Ishikawa (cell line): ENCODE results near the gene TRIM9.

Source experiments
- CEBPB ChIP-seq: IDR thresholded peaks from 2 replicates; pipeline ENCODE4 v1.6.1; 2012
- CREB1 ChIP-seq: IDR thresholded peaks from 2 replicates; pipeline ENCODE4 v1.6.1; 2012; ENCODE audit warnings: low read depth
- EGR1 ChIP-seq: IDR thresholded peaks from 2 replicates; pipeline ENCODE4 v1.6.1; 2012
- EP300 ChIP-seq: IDR thresholded peaks from 2 replicates; pipeline ENCODE4 v1.6.1; 2012; ENCODE audit warnings: borderline replicate concordance
- FOXM1 ChIP-seq: IDR thresholded peaks from 2 replicates; pipeline ENCODE4 v1.6.1; 2012; ENCODE audit warnings: low read depth, borderline replicate concordance
- MAX ChIP-seq: IDR thresholded peaks from 2 replicates; pipeline ENCODE4 v1.6.1; 2012
- NFIC ChIP-seq: IDR thresholded peaks from 2 replicates; pipeline ENCODE4 v1.6.1; 2012
- RAD21 ChIP-seq: IDR thresholded peaks from 2 replicates; pipeline ENCODE4 v1.6.1; 2012; ENCODE audit warnings: low read depth
- TAF1 ChIP-seq: IDR thresholded peaks from 2 replicates; pipeline ENCODE4 v1.6.1; 2012; ENCODE audit warnings: low read depth, mild to moderate bottlenecking
- TCF12 ChIP-seq: IDR thresholded peaks from 2 replicates; pipeline ENCODE4 v1.6.1; 2012; ENCODE audit warnings: low read depth
- TEAD4 ChIP-seq: IDR thresholded peaks from 2 replicates; pipeline ENCODE4 v1.6.1; 2012
- USF1 ChIP-seq: IDR thresholded peaks from 2 replicates; pipeline ENCODE4 v1.6.1; 2012
- YY1 ChIP-seq: IDR thresholded peaks from 2 replicates; pipeline ENCODE4 v1.6.1; 2012; ENCODE audit warnings: low read depth
- ZBTB7A ChIP-seq: IDR thresholded peaks from 2 replicates; pipeline ENCODE4 v1.6.1; 2012; ENCODE audit warnings: low read depth
- TF ChIP-seq, protein P1 (sequence below): IDR thresholded peaks from 2 replicates; pipeline ENCODE4 v1.6.1; 2012; ENCODE audit warnings: low read depth, mild to moderate bottlenecking

Gene TRIM9

DNA sequence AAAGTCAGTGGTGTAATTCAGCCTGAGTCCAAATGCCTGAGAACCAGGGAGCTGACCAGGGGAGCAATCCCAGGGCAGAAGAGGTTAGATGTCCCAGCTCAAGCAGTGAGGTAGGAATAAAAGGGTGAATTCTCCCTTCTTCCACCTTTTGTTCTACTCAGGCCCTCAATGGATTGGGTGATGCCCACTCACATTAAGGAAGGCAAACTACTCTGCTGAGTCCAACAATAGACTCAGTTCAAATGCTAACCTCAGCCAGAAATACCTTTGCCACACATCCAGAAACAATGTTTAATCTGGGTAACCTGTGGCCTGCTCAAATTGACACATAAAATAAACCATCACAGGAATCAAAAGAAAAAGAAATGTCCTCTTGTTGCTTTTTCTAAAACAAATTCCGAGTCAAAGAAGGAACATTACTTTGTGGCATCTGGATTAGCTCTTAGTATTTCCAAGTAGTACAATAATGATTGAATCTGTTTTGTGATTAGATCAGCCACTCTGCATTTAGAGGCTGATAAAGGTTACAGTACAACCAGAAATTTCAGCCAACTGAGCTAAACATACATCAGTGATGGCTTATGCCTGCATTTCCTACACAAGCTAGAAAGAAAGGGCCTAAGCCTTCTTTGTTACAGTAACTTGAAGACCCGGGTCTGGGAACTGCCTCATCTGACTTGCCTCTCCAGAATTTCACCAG lies 43.6 kb upstream of the TRIM9 start:
- TF ChIP-seq RAD21 (no peak), EGR1 (no peak), YY1 (no peak), TAF1 (no peak), NFIC (no peak), FOXM1 (no peak), CREB1 (no peak), USF1 (no peak), TCF12 (no peak), CEBPB (no peak), EP300 (no peak), TEAD4 (no peak), ZBTB7A (no peak), MAX (no peak)
- TF ChIP-seq, protein P1, sequence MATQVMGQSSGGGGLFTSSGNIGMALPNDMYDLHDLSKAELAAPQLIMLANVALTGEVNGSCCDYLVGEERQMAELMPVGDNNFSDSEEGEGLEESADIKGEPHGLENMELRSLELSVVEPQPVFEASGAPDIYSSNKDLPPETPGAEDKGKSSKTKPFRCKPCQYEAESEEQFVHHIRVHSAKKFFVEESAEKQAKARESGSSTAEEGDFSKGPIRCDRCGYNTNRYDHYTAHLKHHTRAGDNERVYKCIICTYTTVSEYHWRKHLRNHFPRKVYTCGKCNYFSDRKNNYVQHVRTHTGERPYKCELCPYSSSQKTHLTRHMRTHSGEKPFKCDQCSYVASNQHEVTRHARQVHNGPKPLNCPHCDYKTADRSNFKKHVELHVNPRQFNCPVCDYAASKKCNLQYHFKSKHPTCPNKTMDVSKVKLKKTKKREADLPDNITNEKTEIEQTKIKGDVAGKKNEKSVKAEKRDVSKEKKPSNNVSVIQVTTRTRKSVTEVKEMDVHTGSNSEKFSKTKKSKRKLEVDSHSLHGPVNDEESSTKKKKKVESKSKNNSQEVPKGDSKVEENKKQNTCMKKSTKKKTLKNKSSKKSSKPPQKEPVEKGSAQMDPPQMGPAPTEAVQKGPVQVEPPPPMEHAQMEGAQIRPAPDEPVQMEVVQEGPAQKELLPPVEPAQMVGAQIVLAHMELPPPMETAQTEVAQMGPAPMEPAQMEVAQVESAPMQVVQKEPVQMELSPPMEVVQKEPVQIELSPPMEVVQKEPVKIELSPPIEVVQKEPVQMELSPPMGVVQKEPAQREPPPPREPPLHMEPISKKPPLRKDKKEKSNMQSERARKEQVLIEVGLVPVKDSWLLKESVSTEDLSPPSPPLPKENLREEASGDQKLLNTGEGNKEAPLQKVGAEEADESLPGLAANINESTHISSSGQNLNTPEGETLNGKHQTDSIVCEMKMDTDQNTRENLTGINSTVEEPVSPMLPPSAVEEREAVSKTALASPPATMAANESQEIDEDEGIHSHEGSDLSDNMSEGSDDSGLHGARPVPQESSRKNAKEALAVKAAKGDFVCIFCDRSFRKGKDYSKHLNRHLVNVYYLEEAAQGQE: no peak

- TF ChIP-seq CEBPB: no peak
- TF ChIP-seq RAD21: no peak
- TF ChIP-seq EGR1: no peak
- no peak for TF ChIP-seq TAF1
- TF ChIP-seq ZBTB7A: no peak
- TF ChIP-seq, protein P1: no peak
- TF ChIP-seq USF1: no peak
- no peak for TF ChIP-seq CREB1
- TF ChIP-seq FOXM1: no peak
- TF ChIP-seq TCF12: no peak
- no peak for TF ChIP-seq EP300
- TF ChIP-seq YY1: no peak
- TF ChIP-seq TEAD4: no peak
- no peak for TF ChIP-seq MAX
- TF ChIP-seq NFIC: no peak
These were observed 36.6 kb upstream of the TRIM9 start for GRCh38 chr14:51131516-51131915.

GRCh38 chr14:51129130-51129529 lies 34.2 kb upstream of the TRIM9 start:
- TF ChIP-seq RAD21 (no peak), EP300 (no peak), EGR1 (no peak), YY1 (no peak), TCF12 (no peak), CREB1 (no peak), TAF1 (no peak), MAX (no peak), ZBTB7A (no peak), CEBPB (no peak), FOXM1 (no peak)
- TF ChIP-seq, protein P1: no peak

DNA sequence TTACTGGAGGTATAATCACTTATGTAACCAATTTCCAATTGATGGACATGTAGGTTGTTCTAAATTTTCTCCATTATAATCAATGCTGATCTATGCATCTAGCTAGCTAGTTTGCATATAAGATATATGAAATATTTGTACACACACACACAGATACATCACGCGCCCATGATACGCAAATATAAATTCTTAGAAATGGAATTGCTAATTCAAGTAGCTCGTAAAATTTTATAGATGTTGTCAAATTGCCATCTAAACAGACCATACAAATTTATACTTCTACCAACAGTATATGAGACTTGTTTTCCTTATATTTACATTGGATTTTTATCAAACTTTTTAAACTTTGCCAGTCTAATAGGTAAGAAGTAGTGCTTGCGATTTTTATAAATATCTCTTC lies 29.1 kb upstream of the TRIM9 start:
- TF ChIP-seq MAX: no peak
- TF ChIP-seq CREB1: no peak
- TF ChIP-seq EP300: no peak
- TF ChIP-seq RAD21: no peak
- TF ChIP-seq TAF1: no peak
- no peak for TF ChIP-seq ZBTB7A
- no peak for TF ChIP-seq FOXM1
- no peak for TF ChIP-seq TEAD4
- no peak for TF ChIP-seq YY1
- TF ChIP-seq EGR1: no peak
- TF ChIP-seq CEBPB: no peak
- TF ChIP-seq NFIC: no peak
- TF ChIP-seq USF1: no peak
- no peak for TF ChIP-seq TCF12
- TF ChIP-seq, protein P1: no peak
